Motor neuron (in vitro differentiated cells): Measurements from ENCODE around the gene RAB11FIP5. TPM values are rescaled to one million over a fixed set of nuclear protein-coding genes. Genes with fewer than 3 reads are reported as not detected.

ENCODE experiments used
- ATAC-seq, 8 experiments: fragments of 200-7000 bp; cut with Tn5 transposase; replicated peaks in 6 of 8; 2 replicates each; pipeline ENCODE4 v1.8.0; 2021; ENCODE audit warnings: mild to moderate bottlenecking in 8 of 8, moderate library complexity in 8 of 8
- H3K27ac ChIP-seq, 2 donors: fragments of 250-450 bp; sonication (Bioruptor Pico); 2 replicates each; pipeline ENCODE4 v1.9.0; 2021; ENCODE audit warnings: antibody characterized with exemption in 2 of 2, mild to moderate bottlenecking in 2 of 2, moderate library complexity in 1 of 2
- H3K4me1 ChIP-seq, 2 donors: fragments of 250-450 bp; sonication (Bioruptor Pico); replicated peaks in 1 of 2; 2 replicates each; pipeline ENCODE4 v1.6.1; 2021; ENCODE audit warnings: antibody characterized with exemption in 2 of 2, mild to moderate bottlenecking in 2 of 2, moderate library complexity in 1 of 2
- H3K4me3 ChIP-seq, 5 donors: fragments of 250-450 bp; sonication (Bioruptor Pico); 2 replicates each; pipeline ENCODE4 v1.9.0; 2021; ENCODE audit warnings: antibody characterized with exemption in 5 of 5, mild to moderate bottlenecking in 5 of 5, moderate library complexity in 4 of 5
- WGBS, 10 experiments: fragments of 450-650 bp; shearing (Covaris generic); methylation state at CpG; one replicate each; pipeline ENCODE4 v1.0.0; 2022; 5-methylcytosine and 5-hydroxymethylcytosine counted together
- in situ Hi-C, 9 experiments: fragments of 400-800 bp; cut with MboI; loops; one replicate each; pipeline ENCODE4 v1.15.0; 2021; ENCODE audit warnings: low sequenced_read_pairs in 9 of 9, low pct_unique_long_range_greater_than_20kb in 2 of 9; ENCODE audit not compliant: unreplicated experiment in 9 of 9
- total RNA-seq, 8 experiments: library from RNA; unstranded; fragments of 300-600 nt; gene quantifications; 2 replicates each; pipeline versions ENCODE4 v1.2.3 to v1.2.4, GENCODE V29; 2022

RAB11FIP5 gene
- total RNA-seq, 8 experiments from 2014 or later, result 5.4 to 19.0 (median 11.1) TPM

DNA sequence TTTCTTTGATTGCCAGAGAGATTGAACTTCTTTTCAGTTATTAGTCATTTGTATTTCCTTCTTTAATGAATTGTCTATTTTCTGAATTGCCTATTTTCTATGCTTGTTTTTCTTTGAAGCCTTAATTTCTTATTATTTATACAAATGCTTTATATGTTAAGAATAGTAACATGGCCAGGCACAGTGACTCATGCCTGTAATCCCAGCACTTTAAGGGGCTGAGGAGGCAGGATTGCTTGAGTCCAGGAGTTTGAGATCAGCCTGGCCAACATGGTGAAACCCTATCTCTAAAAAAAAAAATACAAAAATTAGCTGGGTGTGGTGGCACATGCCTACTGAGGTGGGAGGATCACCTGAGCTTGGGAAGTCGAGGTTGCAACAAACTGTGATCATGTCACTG is 4.7 kb upstream of the RAB11FIP5 start:
- in situ Hi-C loops, result no loop called here
- Histone ChIP-seq H3K4me1 (peaks cover 6 to 17% of the 10 kb centered on the region in 2 donors), H3K4me3 (no peak overlapping the region), H3K27ac (no peak overlapping the region)
- WGBS, 10 experiments, result 29 to 100% (median 69%) methylated on average over 1 of the region's 1 CpG; no CpG with 5 or more reads in 4 of the 10 experiments
- peak in 1 of 8 experiments; percentile 5 for ATAC-seq

DNA sequence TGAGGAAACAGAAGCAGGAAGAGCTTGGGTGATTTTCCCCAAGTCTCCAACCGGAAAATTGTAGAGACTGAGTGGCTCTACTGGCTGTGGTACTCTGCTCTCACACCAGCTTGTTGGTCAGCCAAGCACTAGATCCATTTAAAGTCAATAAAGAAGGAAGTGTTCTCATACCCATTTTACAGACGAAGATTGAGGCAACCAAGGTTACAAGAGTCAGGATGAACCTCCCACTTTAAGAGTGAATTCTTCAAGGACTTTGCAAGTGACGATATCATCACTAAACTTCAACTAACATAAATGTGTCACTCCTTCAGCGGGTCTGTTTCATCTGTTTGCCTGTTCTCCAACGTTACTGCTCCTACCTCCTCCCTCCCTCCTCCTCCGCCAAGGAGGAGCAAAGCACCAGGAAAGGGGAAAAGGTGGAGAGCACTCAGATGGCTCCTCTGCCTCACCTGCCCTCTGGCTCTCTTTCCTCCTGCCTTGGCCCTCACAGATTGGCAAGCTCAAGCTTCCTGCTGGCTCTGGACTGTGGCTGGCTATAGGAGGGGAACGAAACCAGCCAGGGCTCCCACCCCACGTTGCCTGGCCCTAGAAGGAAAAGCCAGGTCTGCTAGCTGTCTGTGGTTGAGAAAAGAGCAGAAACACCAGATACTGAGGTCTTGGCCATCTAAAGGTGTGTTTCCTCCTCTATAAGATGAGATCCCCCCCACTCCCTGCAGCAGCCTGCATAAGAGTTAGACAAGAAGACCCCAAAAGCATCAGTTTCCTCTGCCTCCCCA is 3.6 kb upstream of the RAB11FIP5 start:
- no peak overlapping the region for H3K27ac ChIP-seq
- WGBS, 10 experiments, result 51 to 100% (median 76%) methylated on average over 1 to 7 of the region's 8 CpGs; no CpG with 5 or more reads in 1 of the 10 experiments
- ATAC-seq, result no peak
- H3K4me3 ChIP-seq, result no peak overlapping the region
- H3K4me1 ChIP-seq, result peaks cover 6 to 18% of the 10 kb centered on the region in 2 donors
- in situ Hi-C loops, result no loop called here

DNA sequence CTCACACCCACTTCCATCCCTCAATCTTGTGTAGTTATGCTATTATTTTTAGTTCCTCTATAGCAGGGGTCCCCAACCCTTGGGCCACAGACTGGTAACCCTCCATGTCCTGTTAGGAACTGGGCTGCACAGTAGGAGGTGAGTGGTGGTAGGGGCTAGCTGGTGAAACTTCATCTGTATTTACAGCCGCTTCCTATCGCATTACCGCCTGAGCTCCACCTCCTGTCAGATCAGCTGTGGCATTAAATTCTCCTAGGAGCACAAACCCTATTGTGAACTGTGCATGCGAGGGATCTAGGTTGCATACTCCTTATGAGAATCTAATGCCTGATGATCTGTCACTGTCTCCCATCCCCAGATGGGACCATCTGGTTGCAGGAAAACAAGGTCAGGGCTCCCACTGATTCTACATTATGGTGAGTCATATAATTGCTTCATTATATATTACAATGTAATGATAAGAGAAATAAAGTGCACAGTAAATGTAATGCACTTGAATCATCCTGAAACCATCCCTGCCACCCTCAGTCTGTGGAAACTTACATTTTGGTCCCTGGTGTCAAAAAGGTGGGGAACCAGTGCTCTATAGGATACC is 1.6 kb upstream of the RAB11FIP5 start:
- H3K27ac ChIP-seq, result no peak overlapping the region
- 60 to 88% (median 80%) methylated on average over 1 to 4 of the region's 4 CpGs; no CpG with 5 or more reads in 3 of the 10 experiments for WGBS, 10 experiments
- H3K4me3 ChIP-seq, result peak overlapping the region in 1 of 5 donors; percentile 69

GRCh38 chr2:73112026-73112912 is 479 bp downstream of the RAB11FIP5 start:
- peak overlapping the region; percentile 65 to 98 (median 69) for H3K4me3 ChIP-seq
- WGBS, 10 experiments, result 0 to 4% (median 2%) methylated on average over 6 to 16 of the region's 88 CpGs; no CpG with 5 or more reads in 6 of the 10 experiments
- peak; percentile 12 to 42 (median 24) for ATAC-seq
- in situ Hi-C loops, result no loop called here
- H3K4me1 ChIP-seq, result peaks cover 7 to 21% of the 10 kb centered on the region in 2 donors
- H3K27ac ChIP-seq, result peak overlapping the region; percentile 62 to 82

More for the DNA sequence above, 1.6 kb upstream of the RAB11FIP5 start:
- H3K4me1 ChIP-seq, result peaks cover 10 to 22% of the 10 kb centered on the region in 2 donors
- no peak for ATAC-seq
- in situ Hi-C loops, result no loop called here

- peak overlapping the region; percentile 65 to 98 (median 69) for H3K4me3 ChIP-seq
- peaks cover 7 to 21% of the 10 kb centered on the region in 2 donors for H3K4me1 ChIP-seq
- in situ Hi-C loops, result no loop called here
- no peak overlapping the region for H3K27ac ChIP-seq
- peak in 3 of 8 experiments; percentile 9 to 14 (median 14) for ATAC-seq
- WGBS, 10 experiments, result 0 to 65% (median 9%) methylated on average over 1 to 11 of the region's 16 CpGs; no CpG with 5 or more reads in 3 of the 10 experiments
Measured at GRCh38 chr2:73111073-73112025, 1.4 kb downstream of the RAB11FIP5 start.

- no peak for ATAC-seq
- in situ Hi-C loops, result no loop called here
- Histone ChIP-seq H3K27ac (no peak overlapping the region), H3K4me3 (peak overlapping the region in 4 of 5 donors; percentile 66 to 98 (median 70)), H3K4me1 (peaks cover 7 to 21% of the 10 kb centered on the region in 2 donors)
- 43 to 100% (median 88%) methylated on average over 1 to 4 of the region's 4 CpGs; no CpG with 5 or more reads in 5 of the 10 experiments for WGBS, 10 experiments
Measured at GRCh38 chr2:73110168-73111072, 2.3 kb downstream of the RAB11FIP5 start.

GRCh38 chr2:73109431-73110167 is 3.1 kb downstream of the RAB11FIP5 start:
- H3K27ac ChIP-seq, result no peak overlapping the region
- WGBS, 10 experiments, result 59 to 100% (median 90%) methylated on average over 1 to 4 of the region's 5 CpGs; no CpG with 5 or more reads in 2 of the 10 experiments
- peaks cover 7 to 21% of the 10 kb centered on the region in 2 donors for H3K4me1 ChIP-seq
- in situ Hi-C loops, result no loop called here
- no peak for ATAC-seq
- H3K4me3 ChIP-seq, result no peak overlapping the region

DNA sequence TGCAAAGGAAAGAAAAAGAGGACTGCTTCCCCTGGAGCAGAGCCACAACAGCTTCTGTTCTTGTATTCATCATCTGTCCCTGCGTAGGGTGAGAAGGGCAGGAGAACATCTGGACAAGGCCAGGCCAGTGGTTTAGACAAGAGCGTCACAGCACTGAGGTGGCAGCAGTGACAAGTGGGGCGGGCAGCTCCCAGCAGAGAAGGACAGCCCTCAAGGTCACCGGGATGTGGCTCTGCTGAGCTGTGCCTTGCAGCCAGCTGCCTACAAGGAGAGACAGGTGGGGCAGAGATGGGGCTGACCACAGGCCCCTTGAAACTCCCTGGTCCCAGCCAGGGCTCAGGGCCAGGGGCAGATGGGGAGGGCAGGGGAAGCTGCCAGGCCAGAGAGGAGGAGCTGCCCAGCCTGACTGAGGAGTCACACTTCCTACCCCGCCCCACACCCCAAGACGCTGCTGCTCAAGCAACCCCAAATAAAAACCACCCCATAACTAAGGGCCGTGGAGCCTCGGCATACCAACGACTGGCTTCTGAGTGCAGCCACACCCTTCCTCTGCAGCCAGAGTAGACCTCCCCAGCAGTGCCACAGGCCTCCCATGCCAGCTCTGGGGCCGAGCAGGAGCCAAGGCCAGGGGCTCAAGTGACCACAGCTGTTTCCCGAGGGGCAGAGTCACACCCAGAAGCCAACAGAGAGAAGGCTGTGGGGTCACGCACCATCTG is 5.4 kb downstream of the RAB11FIP5 start:
- no peak overlapping the region for H3K4me3 ChIP-seq
- H3K4me1 ChIP-seq, result peaks cover 7 to 12% of the 10 kb centered on the region in 2 donors
- WGBS, 10 experiments, result 0 to 77% (median 61%) methylated on average over 1 to 3 of the region's 12 CpGs; no CpG with 5 or more reads in 6 of the 10 experiments
- no peak overlapping the region for H3K27ac ChIP-seq
- in situ Hi-C loops, result no loop called here
- peak in 2 of 8 experiments; percentile 8 to 9 for ATAC-seq

- in situ Hi-C loops, result no loop called here
- H3K27ac ChIP-seq, result no peak overlapping the region
- H3K4me3 ChIP-seq, result no peak overlapping the region
- H3K4me1 ChIP-seq, result peaks cover 7 to 12% of the 10 kb centered on the region in 2 donors
- no peak for ATAC-seq
- WGBS, 10 experiments, result 40 to 87% (median 80%) methylated on average over 1 to 3 of the region's 3 CpGs; no CpG with 5 or more reads in 7 of the 10 experiments
Measured at GRCh38 chr2:73106791-73107190, 6.0 kb downstream of the RAB11FIP5 start.

GRCh38 chr2:73105511-73105971 is 7.2 kb downstream of the RAB11FIP5 start:
- in situ Hi-C loops, result no loop called here
- ATAC-seq, result no peak
- H3K27ac ChIP-seq, result no peak overlapping the region

More at GRCh38 chr2:73105511-73105971, 7.2 kb downstream of the RAB11FIP5 start:
- H3K4me3 ChIP-seq, result no peak overlapping the region
- 67 to 92% (median 84%) methylated on average over 1 to 2 of the region's 2 CpGs; no CpG with 5 or more reads in 6 of the 10 experiments for WGBS, 10 experiments
- peaks cover 0 to 3% of the 10 kb centered on the region in 2 donors for H3K4me1 ChIP-seq
